Upper lobe of left lung (tissue), 6 donors: ENCODE measurements around the gene DIDO1. TPM values are rescaled to one million over a fixed set of nuclear protein-coding genes. Genes with fewer than 3 reads are reported as not detected.
A peak's percentile ranks its signal among the peaks of the same experiment; 100 is the strongest.

ENCODE experiments used
- ATAC-seq, 2 donors: fragments of 200-7000 bp; cut with Tn5 transposase; one replicate each; pipeline ENCODE4 v1.9.1; 2022; ENCODE audit warnings: mild to moderate bottlenecking in 2 of 2, moderate library complexity in 2 of 2; ENCODE audit not compliant: low FRiP score in 2 of 2
- DNase-seq, 2 donors: peaks; one replicate each; pipeline ENCODE4 v3.0.0-alpha.2; 2019 to 2020
- H3K27ac ChIP-seq, 4 donors: fragments of 200-600 bp; sonication (generic); one replicate each; pipeline ENCODE4 v1.5.1; 2016 to 2019
- H3K27me3 ChIP-seq, 4 donors: fragments of 200-600 bp; sonication (generic); one replicate each; pipeline ENCODE4 v1.5.1; 2017 to 2019
- H3K36me3 ChIP-seq, 4 donors: fragments of 200-600 bp; sonication (generic); one replicate each; pipeline ENCODE4 v1.5.1; 2016 to 2019
- H3K4me1 ChIP-seq, 4 donors: fragments of 200-600 bp; sonication (generic); one replicate each; pipeline ENCODE4 v1.5.1; 2018 to 2019
- H3K4me3 ChIP-seq, 4 donors: fragments of 200-600 bp; sonication (generic); one replicate each; pipeline ENCODE4 v1.5.1; 2017 to 2019; ENCODE audit warnings: mild to moderate bottlenecking in 2 of 4, moderate library complexity in 1 of 4
- H3K9me3 ChIP-seq, 4 donors: fragments of 200-600 bp; sonication (generic); one replicate each; pipeline ENCODE4 v1.5.1; 2018 to 2019
- CTCF ChIP-seq, 6 experiments: fragments of 450-650 bp in 4 of 6; fragments of 200-600 bp in 2 of 6; sonication (generic) in 2 of 6; IDR thresholded peaks; one replicate each; pipeline ENCODE4 v1.5.1; 2016 to 2019; ENCODE audit warnings: antibody characterized with exemption in 6 of 6
- EP300 ChIP-seq, 4 donors: sonication (generic); formaldehyde crosslinking; IDR thresholded peaks; one replicate each; pipeline ENCODE4 v1.5.1; 2017; ENCODE audit warnings: antibody characterized with exemption in 4 of 4, control low read depth in 2 of 4
- POLR2A ChIP-seq, 4 donors: fragments of 450-650 bp; IDR thresholded peaks; one replicate each; pipeline ENCODE4 v1.5.1; 2016 to 2017; ENCODE audit warnings: antibody characterized with exemption in 4 of 4, mild to moderate bottlenecking in 2 of 4
- POLR2AphosphoS5 ChIP-seq, 2 donors: sonication (generic); formaldehyde crosslinking; IDR thresholded peaks; one replicate each; pipeline ENCODE4 v1.5.1; 2017; ENCODE audit warnings: antibody characterized with exemption in 2 of 2
- WGBS, 2 donors: methylation state at CpG; one replicate each; pipeline ENCODE4 v1.1.5; 2017 to 2018; 5-methylcytosine and 5-hydroxymethylcytosine counted together
- total RNA-seq, 6 donors: library from RNA; depleted of rRNA in 4 of 6; stranded (reverse); fragments of >200 nt in 4 of 6; gene quantifications; one replicate each; pipeline versions ENCODE4 v1.1.0 to v1.2.1, GENCODE V29; 2016 to 2021
- donor health status: DM: no; HTN: no; CAD: no; lungs with moderate emphysema.
- donor health status: DM: no; HTN: yes; CAD: no; lungs with severe emphysema.

The DIDO1 gene
- total RNA-seq, 6 donors from 2014 or later = 51.6 to 109 (median 58.9) TPM

DNA sequence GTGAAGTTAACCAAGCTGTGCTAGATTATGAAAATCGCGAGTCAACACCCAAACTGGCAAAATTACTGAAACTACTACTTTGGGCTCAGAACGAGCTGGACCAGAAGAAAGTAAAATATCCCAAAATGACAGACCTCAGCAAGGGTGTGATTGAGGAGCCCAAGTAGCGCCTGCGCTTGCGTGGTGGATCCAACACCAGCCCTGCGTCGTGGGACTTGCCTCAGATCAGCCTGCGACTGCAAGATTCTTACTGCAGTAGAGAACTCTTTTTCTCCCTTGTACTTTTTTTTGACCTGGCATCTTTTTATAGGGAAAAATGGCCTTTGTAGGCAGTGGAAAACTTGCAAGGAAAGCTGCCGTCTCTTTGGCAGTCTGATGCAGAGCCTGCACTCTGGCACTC, 18.4 kb upstream of the DIDO1 start:
- Histone ChIP-seq H3K4me1 (peaks cover 0 to 4% (median 2%) of the 10 kb centered on the region in 4 donors), H3K9me3 (no peaks in the 10 kb centered on the region), H3K27me3 (no peaks in the 10 kb centered on the region), H3K27ac (no peak overlapping the region), H3K4me3 (no peak overlapping the region), H3K36me3 (peaks cover 22 to 81% (median 58%) of the 10 kb centered on the region in 4 donors)
- ATAC-seq = no peak
- TF ChIP-seq POLR2AphosphoS5 (IDR thresholded peaks at IDR 0.05) (no peak), EP300 (IDR thresholded peaks at IDR 0.05) (no peak), POLR2A (IDR thresholded peaks at IDR 0.05) (no peak)
- WGBS, 2 donors = 94 to 96% methylated on average over 10 of the region's 10 CpGs
- no peak for DNase-seq

DNA sequence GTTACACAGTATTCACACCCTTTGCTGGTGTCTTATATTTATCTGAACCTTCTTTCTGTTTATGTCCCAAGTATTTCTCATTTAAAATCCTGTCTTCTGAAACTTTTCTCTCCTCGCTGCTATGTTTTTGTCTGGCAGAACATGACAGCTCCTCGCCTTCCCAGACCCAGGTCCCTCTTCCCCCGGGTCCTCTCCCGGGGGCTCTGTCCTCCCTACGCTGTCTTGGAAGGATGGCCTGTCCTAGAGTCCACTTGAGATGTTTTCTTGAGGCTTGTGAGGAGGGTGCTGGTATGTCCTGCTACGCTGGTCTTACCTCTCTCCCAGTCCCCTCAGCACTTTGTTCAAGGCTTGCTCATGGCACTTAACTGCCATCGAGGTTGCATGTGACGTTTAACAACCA, 17.9 kb upstream of the DIDO1 start:
- WGBS, 2 donors = 90 to 95% methylated on average over 8 of the region's 8 CpGs
- DNase-seq (no peak), ATAC-seq (no peak)
- no peaks in the 10 kb centered on the region for H3K9me3 ChIP-seq
- no peak overlapping the region for H3K4me3 ChIP-seq
- TF ChIP-seq EP300 (IDR thresholded peaks at IDR 0.05) (no peak), CTCF (IDR thresholded peaks at IDR 0.05) (no peak), POLR2A (IDR thresholded peaks at IDR 0.05) (no peak), POLR2AphosphoS5 (IDR thresholded peaks at IDR 0.05) (no peak)
- H3K4me1 ChIP-seq = peaks cover 5 to 9% (median 8%) of the 10 kb centered on the region in 4 donors
- H3K27me3 ChIP-seq = no peaks in the 10 kb centered on the region
- no peak overlapping the region for H3K27ac ChIP-seq
- peaks cover 22 to 76% (median 55%) of the 10 kb centered on the region in 4 donors for H3K36me3 ChIP-seq

GRCh38 chr20:62943396-62943795, 17.1 kb upstream of the DIDO1 start:
- H3K27ac ChIP-seq = no peak overlapping the region
- WGBS, 2 donors = 94 to 99% methylated on average over 9 to 14 of the region's 14 CpGs
- DNase-seq (peak in 1 of 2 donors; percentile 61), ATAC-seq (no peak)
- TF ChIP-seq POLR2AphosphoS5 (IDR thresholded peaks at IDR 0.05) = no peak
- TF ChIP-seq CTCF (IDR thresholded peaks at IDR 0.05) = no peak
- TF ChIP-seq EP300 (IDR thresholded peaks at IDR 0.05) = no peak
- H3K36me3 ChIP-seq = peaks cover 22 to 70% (median 49%) of the 10 kb centered on the region in 4 donors
- peaks cover 11 to 17% (median 13%) of the 10 kb centered on the region in 4 donors for H3K4me1 ChIP-seq
- no peaks in the 10 kb centered on the region for H3K9me3 ChIP-seq
- no peak overlapping the region for H3K4me3 ChIP-seq
- no peaks in the 10 kb centered on the region for H3K27me3 ChIP-seq

- Histone ChIP-seq H3K4me3 (no peak overlapping the region), H3K9me3 (no peaks in the 10 kb centered on the region), H3K27me3 (no peaks in the 10 kb centered on the region), H3K4me1 (peaks cover 11 to 17% (median 13%) of the 10 kb centered on the region in 4 donors), H3K27ac (no peak overlapping the region), H3K36me3 (peaks cover 22 to 60% (median 48%) of the 10 kb centered on the region in 4 donors)
- 72 to 95% methylated on average over 2 of the region's 2 CpGs for WGBS, 2 donors
- no peak for TF ChIP-seq CTCF (IDR thresholded peaks at IDR 0.05)
- DNase-seq (peak in 1 of 2 donors; percentile 12), ATAC-seq (no peak)
Measured at GRCh38 chr20:62942456-62942855, 16.2 kb upstream of the DIDO1 start.

- Histone ChIP-seq H3K4me3 (no peak overlapping the region), H3K27ac (no peak overlapping the region), H3K9me3 (no peaks in the 10 kb centered on the region), H3K27me3 (no peaks in the 10 kb centered on the region), H3K4me1 (peaks cover 13 to 22% (median 15%) of the 10 kb centered on the region in 4 donors), H3K36me3 (peaks cover 22 to 54% (median 45%) of the 10 kb centered on the region in 4 donors)
- ATAC-seq (no peak), DNase-seq (no peak)
- TF ChIP-seq CTCF (IDR thresholded peaks at IDR 0.05) (no peak), EP300 (IDR thresholded peaks at IDR 0.05) (no peak), POLR2AphosphoS5 (IDR thresholded peaks at IDR 0.05) (no peak), POLR2A (IDR thresholded peaks at IDR 0.05) (no peak)
- WGBS, 2 donors = 97 to 98% methylated on average over 1 of the region's 1 CpG
Measured at GRCh38 chr20:62941792-62942191, 15.5 kb upstream of the DIDO1 start.
